ENCODE data around the gene CYP46A1. TPM values are rescaled to one million over a fixed set of nuclear protein-coding genes. Genes with fewer than 3 reads are reported as not detected.

CYP46A1 gene
- total and polyA plus RNA-seq, 2 donors (not counting 1 experiment from before 2014, with no cell fraction given): 0.11 to 0.33 TPM

GRCh38 chr14:99749763-99750715 lies 65.9 kb downstream of the CYP46A1 start:
- H3K4me1 ChIP-seq (ENCODE audit: control insufficient read depth, extremely low read depth, insufficient read depth, low read length): peaks cover 45% of the 10 kb centered on the region
- DNase-seq (ENCODE audit: low read depth in 2 of 2): no peak
- H3K36me3 ChIP-seq (ENCODE audit: control insufficient read depth, insufficient read depth, low read length): no peaks in the 10 kb centered on the region
- no peak overlapping the region for H3K4me2 ChIP-seq (ENCODE audit: extremely low read depth, insufficient read depth, low read length)
- H2AFZ ChIP-seq (ENCODE audit: low read length): no peak overlapping the region
- H3K9me3 ChIP-seq (ENCODE audit: control insufficient read depth, insufficient read depth, low read depth, low read length): no peaks in the 10 kb centered on the region
- no peak overlapping the region for H3K27ac ChIP-seq (ENCODE audit: insufficient read depth, low read length)
- H4K20me1 ChIP-seq (ENCODE audit: control insufficient read depth, extremely low read depth, insufficient read depth, low read length): no peaks in the 10 kb centered on the region
- no peak overlapping the region for H3K9ac ChIP-seq (ENCODE audit: insufficient read depth, low read length)
- no peak overlapping the region for H3K4me3 ChIP-seq (replicated peaks in 1 of 4; ENCODE audit: control extremely low read depth in 1 of 4, insufficient read depth in 1 of 4, low read depth in 3 of 4, low read length in 4 of 4)
- TF ChIP-seq CTCF (conservative IDR thresholded peaks at IDR 0.05 in 1 of 2, IDR thresholded peaks at IDR 0.05 in 1 of 2; ENCODE audit: low read depth in 1 of 2, low read length in 2 of 2) (no peak), EZH2 (IDR thresholded peaks at IDR 0.05; ENCODE audit: low read length, missing control alignments) (no peak)
- no peaks in the 10 kb centered on the region for H3K79me2 ChIP-seq (ENCODE audit: control insufficient read depth, insufficient read depth, low read length)
- no peaks in the 10 kb centered on the region for H3K27me3 ChIP-seq (ENCODE audit: control insufficient read depth, insufficient read depth, low read length)

GRCh38 chr14:99750746-99751450 lies 66.8 kb downstream of the CYP46A1 start:
- Histone ChIP-seq H2AFZ (ENCODE audit: low read length) (no peak overlapping the region), H3K9ac (ENCODE audit: insufficient read depth, low read length) (no peak overlapping the region), H4K20me1 (ENCODE audit: control insufficient read depth, extremely low read depth, insufficient read depth, low read length) (no peaks in the 10 kb centered on the region), H3K27me3 (ENCODE audit: control insufficient read depth, insufficient read depth, low read length) (no peaks in the 10 kb centered on the region), H3K4me1 (ENCODE audit: control insufficient read depth, extremely low read depth, insufficient read depth, low read length) (peaks cover 46% of the 10 kb centered on the region), H3K79me2 (ENCODE audit: control insufficient read depth, insufficient read depth, low read length) (no peaks in the 10 kb centered on the region), H3K27ac (ENCODE audit: insufficient read depth, low read length) (no peak overlapping the region), H3K36me3 (ENCODE audit: control insufficient read depth, insufficient read depth, low read length) (no peaks in the 10 kb centered on the region), H3K4me2 (ENCODE audit: extremely low read depth, insufficient read depth, low read length) (no peak overlapping the region), H3K4me3 (replicated peaks in 1 of 4; ENCODE audit: control extremely low read depth in 1 of 4, insufficient read depth in 1 of 4, low read depth in 3 of 4, low read length in 4 of 4) (no peak overlapping the region), H3K9me3 (ENCODE audit: control insufficient read depth, insufficient read depth, low read depth, low read length) (no peaks in the 10 kb centered on the region)
- no peak for DNase-seq (ENCODE audit: low read depth in 2 of 2)
- TF ChIP-seq EZH2 (IDR thresholded peaks at IDR 0.05; ENCODE audit: low read length, missing control alignments): no peak
- TF ChIP-seq CTCF (conservative IDR thresholded peaks at IDR 0.05 in 1 of 2, IDR thresholded peaks at IDR 0.05 in 1 of 2; ENCODE audit: low read depth in 1 of 2, low read length in 2 of 2): no peak
